Measurements from ENCODE around the gene PCDHA1.
"Not testable (repeated sequence)": the region's sequence is repeated elsewhere in the genome, so short reads cannot be mapped to it uniquely, and the experiment has no call there.

The PCDHA1 gene

GRCh38 chr5:140808241-140808888 lies 22.4 kb downstream of the PCDHA1 start:
- not testable (repeated sequence) for DNase-seq (ENCODE audit: low spot score)

DNA sequence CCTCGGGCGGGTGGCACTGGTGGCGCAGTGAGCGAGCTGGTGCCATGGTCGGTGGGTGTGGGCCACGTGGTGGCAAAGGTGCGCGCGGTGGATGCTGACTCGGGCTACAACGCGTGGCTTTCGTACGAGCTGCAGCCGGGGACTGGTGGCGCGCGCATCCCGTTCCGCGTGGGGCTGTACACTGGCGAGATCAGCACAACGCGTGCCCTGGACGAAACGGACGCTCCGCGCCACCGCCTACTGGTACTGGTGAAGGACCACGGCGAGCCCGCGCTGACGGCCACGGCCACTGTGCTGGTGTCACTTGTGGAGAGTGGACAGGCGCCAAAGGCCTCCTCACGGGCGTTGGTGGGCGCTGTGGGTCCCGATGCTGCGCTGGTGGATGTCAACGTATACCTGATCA lies 22.9 kb downstream of the PCDHA1 start:
- no peak for DNase-seq (ENCODE audit: low spot score)

DNA sequence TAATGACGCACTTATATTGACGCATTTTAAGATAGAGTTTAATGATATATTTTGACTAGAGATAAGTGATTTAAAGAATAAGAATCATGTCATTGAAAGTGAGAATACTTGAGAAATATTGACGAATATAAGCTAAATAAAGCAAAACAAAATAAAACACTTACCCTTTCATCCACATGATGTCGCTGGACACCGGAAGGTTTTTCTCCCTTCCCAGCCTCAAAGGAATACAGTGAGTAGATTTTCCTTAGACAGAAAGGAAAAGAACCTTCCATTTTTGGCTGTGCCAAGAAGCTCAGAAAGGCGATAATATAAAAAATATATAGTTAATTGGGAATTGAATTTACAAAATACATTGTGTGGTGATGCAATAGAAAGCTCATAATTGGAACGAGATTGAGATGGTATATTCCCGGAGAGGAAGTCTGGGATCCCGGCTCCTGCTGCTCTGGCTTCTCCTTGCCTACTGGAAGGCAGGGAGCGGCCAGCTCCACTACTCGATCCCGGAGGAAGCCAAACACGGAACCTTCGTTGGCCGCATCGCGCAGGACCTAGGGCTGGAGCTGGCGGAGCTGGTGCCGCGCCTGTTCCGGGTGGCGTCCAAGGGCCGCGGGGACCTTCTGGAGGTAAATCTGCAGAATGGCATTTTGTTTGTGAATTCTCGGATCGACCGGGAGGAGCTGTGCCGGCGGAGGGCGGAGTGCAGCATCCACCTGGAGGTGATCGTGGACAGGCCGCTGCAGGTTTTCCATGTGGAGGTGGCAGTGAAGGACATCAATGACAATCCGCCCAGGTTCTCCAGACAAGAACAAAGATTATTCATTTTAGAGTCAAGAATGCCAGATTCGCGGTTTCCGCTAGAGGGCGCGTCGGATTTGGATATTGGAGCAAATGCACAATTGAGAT lies 35.7 kb downstream of the PCDHA1 start, which contains the start of gene PCDHA5:
PCDHA5 (plus strand) TSS at position 239 of the 906 bp plus-strand sequence.
- no peak for DNase-seq (ENCODE audit: low spot score)

DNA sequence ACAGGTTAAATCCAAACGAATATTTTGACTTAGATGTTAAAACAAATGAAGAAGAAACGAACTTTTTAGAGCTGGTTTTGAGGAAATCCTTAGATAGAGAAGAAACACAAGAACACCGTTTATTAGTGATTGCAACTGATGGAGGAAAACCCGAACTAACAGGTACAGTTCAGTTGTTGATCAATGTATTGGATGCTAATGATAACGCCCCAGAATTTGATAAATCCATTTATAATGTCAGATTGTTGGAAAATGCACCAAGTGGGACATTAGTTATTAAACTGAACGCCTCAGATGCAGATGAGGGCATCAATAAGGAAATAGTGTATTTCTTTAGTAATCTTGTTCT lies 36.3 kb downstream of the PCDHA1 start:
- no peak for DNase-seq (ENCODE audit: low spot score)

DNA sequence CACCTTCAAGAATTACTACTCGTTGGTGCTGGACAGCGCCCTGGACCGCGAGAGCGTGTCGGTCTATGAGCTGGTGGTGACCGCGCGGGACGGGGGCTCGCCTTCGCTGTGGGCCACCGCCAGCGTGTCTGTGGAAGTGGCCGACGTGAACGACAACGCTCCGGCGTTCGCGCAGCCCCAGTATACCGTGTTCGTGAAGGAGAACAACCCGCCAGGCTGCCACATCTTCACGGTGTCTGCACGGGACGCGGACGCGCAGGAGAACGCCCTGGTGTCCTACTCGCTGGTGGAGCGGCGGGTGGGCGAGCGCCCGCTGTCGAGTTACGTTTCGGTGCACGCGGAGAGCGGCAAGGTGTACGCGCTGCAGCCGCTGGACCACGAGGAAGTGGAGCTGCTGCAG lies 37.0 kb downstream of the PCDHA1 start:
- DNase-seq (ENCODE audit: low spot score) = not testable (repeated sequence)

- no peak for DNase-seq (ENCODE audit: low spot score)
Measured at GRCh38 chr5:140823475-140823874, 37.5 kb downstream of the PCDHA1 start.

DNA sequence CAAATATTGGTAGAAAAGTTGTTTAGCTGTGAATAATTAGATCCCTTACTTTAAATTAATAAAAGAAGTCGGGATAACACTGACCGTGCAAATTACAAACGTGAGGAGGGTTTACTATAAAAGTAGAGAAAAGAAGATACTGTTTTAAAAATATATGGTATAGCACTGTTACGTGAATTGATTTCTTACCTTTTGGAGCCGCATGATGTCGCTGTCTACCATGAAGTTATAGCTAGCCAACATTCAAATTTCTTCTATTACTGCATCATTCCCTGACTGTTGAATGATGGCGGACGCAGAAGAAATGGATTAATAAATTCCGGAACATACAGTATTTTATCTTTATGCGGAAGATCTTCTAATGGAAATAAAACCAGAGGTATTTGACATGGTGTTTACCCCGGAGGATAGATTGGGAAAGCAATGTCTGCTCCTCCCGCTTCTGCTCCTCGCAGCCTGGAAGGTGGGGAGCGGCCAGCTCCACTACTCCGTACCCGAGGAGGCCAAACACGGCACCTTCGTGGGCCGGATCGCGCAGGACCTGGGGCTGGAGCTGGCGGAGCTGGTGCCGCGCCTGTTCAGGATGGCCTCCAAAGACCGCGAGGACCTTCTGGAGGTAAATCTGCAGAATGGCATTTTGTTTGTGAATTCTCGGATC lies 41.9 kb downstream of the PCDHA1 start, which contains the start of gene PCDHA6:
PCDHA6 (plus strand) TSS at position 257 of the 658 bp plus-strand sequence; CDS start at position 389, 132 bp downstream.
- DNase-seq (ENCODE audit: low spot score) = no peak

GRCh38 chr5:140828362-140828737 lies 42.4 kb downstream of the PCDHA1 start:
- no peak for DNase-seq (ENCODE audit: low spot score)

GRCh38 chr5:140829511-140830501 lies 43.9 kb downstream of the PCDHA1 start:
- DNase-seq (ENCODE audit: low spot score) = not testable (repeated sequence)

DNA sequence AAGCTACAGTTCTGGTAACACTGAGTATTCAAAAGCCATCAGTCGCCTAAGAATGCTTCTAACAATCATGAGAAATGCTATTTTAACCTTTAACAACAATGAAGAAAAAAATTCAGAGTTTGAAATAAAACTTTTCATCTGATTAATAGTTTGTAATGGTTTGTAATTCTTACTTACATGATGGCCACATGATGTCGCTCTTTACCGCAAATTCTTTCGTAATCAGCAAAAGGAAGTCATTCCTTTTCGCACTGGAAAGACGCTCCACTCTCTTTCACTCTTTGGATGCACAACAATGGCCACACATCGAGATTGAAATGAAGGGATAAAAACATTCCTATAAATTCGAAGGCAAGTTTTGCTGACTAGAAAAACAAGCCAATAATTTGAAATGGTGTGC lies 48.1 kb downstream of the PCDHA1 start, which contains the start of gene PCDHA7:
PCDHA7 (plus strand) TSS at position 277 of the 400 bp plus-strand sequence; CDS start at position 392, 115 bp downstream.
- no peak for DNase-seq (ENCODE audit: low spot score)

DNA sequence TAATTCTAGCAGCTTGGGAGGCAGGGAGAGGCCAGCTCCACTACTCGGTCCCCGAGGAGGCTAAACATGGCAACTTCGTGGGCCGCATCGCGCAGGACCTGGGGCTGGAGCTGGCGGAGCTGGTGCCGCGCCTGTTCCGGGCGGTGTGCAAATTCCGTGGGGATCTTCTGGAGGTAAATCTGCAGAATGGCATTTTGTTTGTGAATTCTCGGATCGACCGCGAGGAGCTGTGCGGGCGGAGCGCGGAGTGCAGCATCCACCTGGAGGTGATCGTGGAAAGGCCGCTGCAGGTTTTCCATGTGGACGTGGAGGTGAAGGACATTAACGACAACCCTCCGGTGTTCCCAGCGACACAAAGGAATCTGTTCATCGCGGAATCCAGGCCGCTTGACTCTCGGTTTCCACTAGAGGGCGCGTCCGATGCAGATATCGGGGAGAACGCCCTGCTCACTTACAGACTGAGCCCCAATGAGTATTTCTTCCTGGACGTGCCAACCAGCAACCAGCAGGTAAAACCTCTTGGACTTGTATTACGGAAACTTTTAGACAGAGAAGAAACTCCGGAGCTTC lies 48.6 kb downstream of the PCDHA1 start:
- DNase-seq (ENCODE audit: low spot score) = not testable (repeated sequence)

DNA sequence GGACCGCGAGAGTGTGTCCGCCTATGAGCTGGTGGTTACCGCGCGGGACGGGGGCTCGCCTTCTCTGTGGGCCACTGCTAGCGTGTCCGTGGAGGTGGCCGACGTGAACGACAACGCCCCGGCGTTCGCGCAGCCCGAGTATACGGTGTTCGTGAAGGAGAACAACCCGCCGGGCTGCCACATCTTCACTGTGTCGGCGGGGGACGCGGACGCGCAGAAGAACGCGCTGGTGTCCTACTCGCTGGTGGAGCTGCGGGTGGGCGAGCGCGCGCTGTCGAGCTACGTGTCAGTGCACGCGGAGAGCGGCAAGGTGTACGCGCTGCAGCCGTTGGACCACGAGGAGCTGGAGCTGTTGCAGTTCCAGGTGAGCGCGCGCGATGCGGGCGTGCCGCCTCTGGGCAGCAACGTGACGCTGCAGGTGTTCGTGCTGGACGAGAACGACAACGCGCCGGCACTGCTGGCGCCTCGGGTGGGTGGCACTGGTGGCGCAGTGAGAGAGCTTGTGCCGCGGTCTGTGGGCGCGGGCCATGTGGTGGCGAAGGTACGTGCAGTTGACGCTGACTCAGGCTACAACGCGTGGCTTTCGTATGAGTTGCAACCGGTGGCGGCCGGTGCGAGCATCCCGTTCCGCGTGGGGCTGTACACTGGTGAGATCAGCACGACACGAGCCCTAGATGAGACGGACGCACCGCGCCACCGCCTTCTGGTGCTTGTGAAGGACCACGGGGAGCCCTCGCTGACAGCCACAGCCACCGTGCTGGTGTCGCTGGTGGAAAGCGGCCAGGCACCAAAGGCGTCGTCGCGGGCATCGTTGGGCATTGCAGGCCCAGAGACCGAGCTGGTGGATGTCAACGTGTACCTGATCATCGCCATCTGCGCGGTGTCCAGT lies 49.9 kb downstream of the PCDHA1 start:
- no peak for DNase-seq (ENCODE audit: low spot score)

- peak; percentile 80 for DNase-seq (ENCODE audit: low spot score)
Measured at GRCh38 chr5:140840978-140841962, 55.3 kb downstream of the PCDHA1 start, which contains the start of gene PCDHA8. Gene PCDHA8, plus strand, starts transcription at chr5:140841187. Its CDS starts 135 bp downstream, at chr5:140841322.

GRCh38 chr5:140842798-140843733 lies 57.1 kb downstream of the PCDHA1 start:
- no peak for DNase-seq (ENCODE audit: low spot score)

DNA sequence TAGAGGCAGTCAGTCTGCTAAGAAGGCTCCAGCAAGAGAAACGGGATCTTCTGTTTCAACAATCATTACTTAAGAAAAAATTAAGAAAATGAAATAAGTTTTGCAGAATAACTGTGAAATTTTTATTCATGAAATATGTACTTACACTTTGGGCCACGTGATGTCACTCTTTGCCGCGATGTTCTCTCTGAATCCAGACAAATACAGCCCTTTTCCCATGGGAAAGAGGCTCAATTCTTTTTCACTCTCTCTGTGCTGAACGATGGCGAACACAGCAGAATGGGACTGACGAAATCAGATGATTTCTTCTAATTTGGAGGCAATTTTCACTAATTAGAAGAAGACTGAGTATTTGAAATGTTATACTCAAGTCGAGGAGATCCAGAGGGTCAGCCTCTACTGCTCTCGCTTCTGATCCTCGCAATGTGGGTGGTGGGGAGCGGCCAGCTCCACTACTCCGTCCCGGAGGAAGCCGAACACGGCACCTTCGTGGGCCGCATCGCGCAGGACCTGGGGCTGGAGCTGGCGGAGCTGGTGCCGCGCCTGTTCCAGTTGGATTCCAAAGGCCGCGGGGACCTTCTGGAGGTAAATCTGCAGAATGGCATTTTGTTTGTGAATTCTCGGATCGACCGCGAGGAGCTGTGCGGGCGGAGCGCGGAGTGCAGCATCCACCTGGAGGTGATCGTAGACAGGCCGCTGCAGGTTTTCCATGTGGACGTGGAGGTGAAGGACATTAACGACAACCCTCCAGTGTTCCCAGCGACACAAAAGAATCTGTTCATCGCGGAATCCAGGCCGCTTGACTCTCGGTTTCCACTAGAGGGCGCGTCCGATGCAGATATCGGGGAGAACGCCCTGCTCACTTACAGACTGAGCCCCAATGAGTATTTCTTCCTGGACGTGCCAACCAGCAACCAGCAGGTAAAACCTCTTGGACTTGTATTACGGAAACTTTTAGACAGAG lies 62.5 kb downstream of the PCDHA1 start, which contains the start of gene PCDHA9:
PCDHA9 (plus strand) TSS at position 244 of the 964 bp plus-strand sequence; CDS start at position 358, 114 bp downstream.
- not testable (repeated sequence) for DNase-seq (ENCODE audit: low spot score)

All from RKO (cell line).